ENCODE data around the gene RFX3.

Gene RFX3

GRCh38 chr9:3513265-3513818, 12.5 kb downstream of the RFX3 start:
- DNase-seq (ENCODE audit: low read depth): no peak

DNA sequence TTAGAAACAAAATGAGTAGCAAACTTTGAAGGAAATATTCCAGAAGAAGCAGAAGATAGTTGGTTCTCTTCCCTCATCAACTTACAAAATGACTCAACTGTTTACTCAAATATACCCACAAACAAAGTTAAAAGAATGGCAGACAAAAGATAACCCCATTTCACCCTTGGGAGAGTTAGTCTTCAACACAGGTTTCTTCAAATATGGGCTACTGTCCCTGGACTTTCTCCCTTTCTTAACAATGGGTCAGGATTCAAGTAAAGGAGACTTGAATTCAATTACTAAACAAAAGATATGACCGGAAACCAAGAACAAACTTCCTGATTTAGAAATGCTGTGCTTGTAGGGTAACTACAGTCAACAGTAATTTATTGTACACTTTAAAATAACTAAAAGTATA, 14.2 kb downstream of the RFX3 start:
- no peak for DNase-seq (ENCODE audit: low read depth)

- no peak for DNase-seq (ENCODE audit: low read depth)
These were observed 15.0 kb downstream of the RFX3 start for GRCh38 chr9:3510796-3511195.

DNA sequence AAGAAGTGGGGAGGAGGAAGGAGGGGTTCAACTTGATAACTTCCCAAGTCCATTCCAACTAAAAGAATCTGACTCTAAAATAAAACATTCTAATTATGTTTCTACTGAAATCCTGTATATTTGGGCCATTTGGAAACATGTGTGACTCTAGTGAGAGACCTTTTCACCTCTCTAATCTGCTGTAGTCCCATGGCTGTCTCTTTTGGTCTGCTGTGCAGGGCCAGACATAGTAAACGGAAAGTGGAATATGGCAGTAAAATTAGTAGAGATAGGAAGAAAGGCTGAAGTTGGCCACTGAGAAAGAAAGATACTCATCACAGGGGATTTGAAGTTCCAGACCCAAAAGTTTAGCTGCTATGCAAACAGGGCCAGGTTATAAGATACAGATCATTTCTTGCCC, 15.9 kb downstream of the RFX3 start:
- DNase-seq (ENCODE audit: low read depth): no peak

- no peak for DNase-seq (ENCODE audit: low read depth)
These were observed 17.1 kb downstream of the RFX3 start for GRCh38 chr9:3508521-3509291.

GRCh38 chr9:3508078-3508431, 17.7 kb downstream of the RFX3 start:
- DNase-seq (ENCODE audit: low read depth): no peak

GRCh38 chr9:3507395-3508077, 18.3 kb downstream of the RFX3 start:
- DNase-seq (ENCODE audit: low read depth): no peak

DNA sequence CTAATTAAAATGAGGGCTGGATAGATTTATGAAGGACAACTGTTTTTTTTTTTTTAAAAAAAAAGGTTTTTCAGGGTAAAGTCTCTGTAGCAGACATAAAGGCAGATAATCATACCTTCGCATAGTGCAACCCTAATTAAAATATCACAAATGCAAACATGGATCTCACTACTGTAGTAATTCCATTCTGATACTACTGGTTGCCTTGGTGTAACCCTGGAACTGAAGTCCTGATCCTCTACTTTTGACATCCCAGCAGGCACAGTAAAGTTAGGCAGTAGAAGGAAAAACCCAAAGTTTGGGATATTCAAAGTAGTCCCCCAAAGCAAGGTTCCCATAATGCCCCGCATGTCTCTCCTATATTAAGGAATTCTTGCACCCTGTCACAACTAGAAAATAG, 19.6 kb downstream of the RFX3 start:
- DNase-seq (ENCODE audit: low read depth): no peak

- DNase-seq (ENCODE audit: low read depth): no peak
These were observed 23.0 kb downstream of the RFX3 start for GRCh38 chr9:3502560-3503398.

DNA sequence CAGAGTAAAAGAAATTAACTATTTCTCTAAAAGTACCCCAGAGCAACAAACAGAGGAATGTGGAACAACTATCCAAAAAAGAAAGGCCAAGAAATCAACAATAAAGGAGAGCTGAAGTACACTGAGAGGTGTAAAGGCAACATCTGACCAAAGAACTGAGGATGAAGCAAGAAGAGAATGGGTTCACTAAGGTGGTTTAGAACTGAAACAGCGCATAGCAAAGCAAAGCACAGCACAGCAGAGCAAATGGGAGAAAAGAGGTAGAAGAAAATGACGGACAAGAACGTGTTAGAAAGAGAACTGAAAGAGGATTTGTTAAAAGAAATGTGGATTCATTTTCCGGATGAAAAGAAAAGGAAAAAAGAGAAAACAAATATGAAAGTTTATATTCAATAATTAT, 25.8 kb downstream of the RFX3 start:
- DNase-seq (ENCODE audit: low read depth): no peak

DNA sequence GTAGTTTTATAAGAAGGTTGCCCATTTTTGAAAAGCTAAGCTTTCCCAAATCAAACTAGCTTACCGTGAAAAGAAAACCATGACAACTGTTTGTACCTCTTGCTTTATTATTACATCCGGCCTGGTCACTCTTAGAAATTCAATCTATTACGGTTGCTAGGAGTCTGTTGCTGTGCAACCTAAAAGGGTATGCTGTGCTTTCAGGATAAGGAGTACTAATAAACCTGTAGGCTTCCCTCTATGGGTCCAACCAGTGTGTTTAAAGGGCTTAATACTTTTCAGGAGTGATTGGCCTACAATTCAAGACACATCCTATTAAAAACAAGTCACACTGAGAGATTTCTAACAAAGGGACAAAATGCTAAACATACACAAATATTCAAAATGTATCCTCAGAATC, 27.1 kb downstream of the RFX3 start:
- peak; percentile 27 for DNase-seq (ENCODE audit: low read depth)

- no peak for DNase-seq (ENCODE audit: low read depth)
These were observed 27.9 kb downstream of the RFX3 start for GRCh38 chr9:3497857-3498256.

- DNase-seq (ENCODE audit: low read depth): no peak
These were observed 28.4 kb downstream of the RFX3 start for GRCh38 chr9:3497401-3497800.

DNA sequence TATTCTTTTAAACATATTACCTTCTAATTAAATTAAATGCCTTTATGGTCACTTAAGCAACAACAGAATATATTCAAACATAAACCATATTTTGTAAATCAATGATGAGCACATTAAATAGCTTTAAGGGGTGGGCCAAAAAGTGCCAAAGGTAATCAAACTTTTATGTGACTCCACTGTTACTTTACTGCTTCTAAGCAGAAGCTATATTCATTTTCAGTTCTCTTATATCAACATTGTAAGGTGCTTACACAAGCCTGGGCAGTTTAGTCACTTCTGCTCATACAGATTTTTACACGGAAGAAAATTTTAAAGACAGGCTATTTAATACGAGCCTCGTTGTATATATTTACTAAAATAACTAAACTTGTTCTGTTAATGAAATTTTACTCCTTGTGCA, 29.9 kb downstream of the RFX3 start:
- DNase-seq (ENCODE audit: low read depth): no peak

DNA sequence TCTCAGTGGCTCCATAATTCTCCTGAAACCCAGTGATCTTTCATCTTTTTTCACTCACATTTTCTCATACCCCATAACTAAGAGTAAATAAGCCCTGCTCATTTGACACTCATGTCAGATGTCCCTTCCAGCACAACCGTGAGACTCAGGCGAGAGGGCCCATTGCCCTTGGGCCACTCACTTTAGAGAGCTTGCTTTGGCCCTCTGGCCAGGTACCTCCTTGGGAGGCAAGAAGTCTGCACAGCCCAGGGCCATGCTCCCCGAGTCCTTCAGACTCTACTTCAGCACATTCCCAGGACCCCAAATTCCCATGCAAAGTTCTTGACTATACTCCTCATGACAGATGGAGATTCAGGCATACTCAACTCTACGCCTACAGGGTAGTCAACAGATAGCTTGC, 33.6 kb downstream of the RFX3 start:
- DNase-seq (ENCODE audit: low read depth): no peak

DNA sequence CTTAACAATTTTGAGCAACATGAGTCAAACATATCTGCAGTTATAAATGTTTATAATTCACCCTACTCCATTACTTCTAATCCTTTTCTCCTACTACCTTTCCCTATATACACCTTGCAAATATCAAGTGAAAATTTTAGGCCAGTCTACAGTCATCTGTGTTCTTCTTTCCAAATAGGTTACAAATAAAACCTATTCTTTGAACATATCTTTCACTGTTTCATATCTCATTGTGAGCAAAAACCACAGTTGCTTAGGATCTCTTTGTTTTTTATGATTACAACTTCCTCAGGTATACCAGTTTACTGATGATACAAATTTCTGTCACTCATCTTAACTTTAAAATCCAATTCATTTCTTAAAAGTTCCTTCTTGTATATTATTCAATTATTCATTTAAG, 34.4 kb downstream of the RFX3 start:
- DNase-seq (ENCODE audit: low read depth): no peak

DNA sequence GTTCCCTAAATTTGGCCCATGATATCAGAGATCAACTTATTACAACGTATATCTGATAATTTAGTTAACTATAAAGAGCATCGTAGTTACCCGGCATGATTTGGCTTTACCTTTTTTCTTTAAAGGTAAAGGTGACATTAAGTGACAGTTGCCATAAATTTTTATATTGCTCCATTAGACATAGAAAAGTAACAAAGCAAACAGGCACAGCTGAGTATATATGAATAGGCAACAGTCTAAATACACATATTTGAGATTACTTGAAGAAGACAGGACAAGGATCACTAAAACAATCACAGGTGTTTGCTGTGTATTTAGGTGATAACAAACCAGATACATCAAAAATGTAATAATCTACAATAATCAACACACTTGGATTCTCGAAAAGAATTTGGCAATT, 34.8 kb downstream of the RFX3 start:
- no peak for DNase-seq (ENCODE audit: low read depth)

GRCh38 chr9:3482578-3482977, 43.2 kb downstream of the RFX3 start:
- DNase-seq (ENCODE audit: low read depth): no peak

DNA sequence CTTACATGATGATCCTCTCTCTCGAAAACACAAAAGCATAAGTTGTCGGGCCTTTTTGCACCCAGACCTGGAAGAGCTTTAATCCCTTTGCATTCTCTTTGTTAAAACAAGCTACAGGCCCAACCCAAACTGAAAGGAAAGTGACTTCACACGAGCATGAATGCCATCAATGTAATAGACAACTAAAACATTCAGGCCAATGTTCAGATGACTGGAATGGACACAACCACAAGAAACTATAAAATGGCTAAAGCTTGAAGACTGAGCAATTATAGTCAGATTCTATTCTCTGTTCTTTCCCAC, 45.5 kb downstream of the RFX3 start:
- DNase-seq (ENCODE audit: low read depth): no peak

DNA sequence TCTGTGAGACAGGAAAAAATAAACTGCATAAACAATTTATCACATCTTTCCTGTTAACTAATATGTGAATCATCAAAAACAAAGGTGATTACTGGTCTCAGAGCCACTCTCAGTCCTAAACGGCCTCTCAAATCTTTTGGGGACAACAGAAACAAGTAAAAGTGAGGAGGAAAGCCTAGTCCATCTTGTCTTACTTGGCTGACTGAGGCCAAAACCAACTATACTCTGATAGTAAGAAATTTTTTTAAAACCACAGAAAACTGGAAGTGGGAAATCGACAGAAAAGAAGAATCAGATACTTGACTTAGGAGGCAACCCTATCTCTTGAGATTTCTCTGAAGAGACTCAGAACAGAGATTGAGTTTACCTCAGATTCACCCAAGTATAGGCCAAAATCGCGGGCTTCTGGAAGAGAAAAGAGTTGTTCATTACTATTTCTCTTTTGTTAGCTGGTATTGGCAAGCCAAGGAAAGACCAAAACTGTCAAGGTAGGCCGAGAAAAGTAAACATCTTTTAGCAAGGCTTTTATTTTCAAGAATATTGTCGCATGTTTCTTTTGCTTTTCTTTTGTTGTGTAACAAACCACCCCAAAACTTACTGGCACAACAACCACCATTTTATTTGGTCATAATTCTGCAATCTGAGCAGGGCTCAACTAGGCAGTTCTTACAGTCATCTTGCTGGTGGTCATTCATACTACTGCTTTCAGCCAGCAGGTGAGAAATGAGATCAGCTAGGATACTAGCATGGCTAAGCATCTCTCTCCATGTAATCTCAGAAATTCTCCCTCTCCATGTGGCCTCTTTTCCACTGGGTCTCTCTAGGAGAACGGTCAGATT, 46.1 kb downstream of the RFX3 start:
- no peak for DNase-seq (ENCODE audit: low read depth)

- no peak for DNase-seq (ENCODE audit: low read depth)
These were observed 47.2 kb downstream of the RFX3 start for GRCh38 chr9:3478549-3478953.

GRCh38 chr9:3477236-3477834, 48.5 kb downstream of the RFX3 start:
- no peak for DNase-seq (ENCODE audit: low read depth)
